Retinal pigment epithelial cell (primary cell): ENCODE data around the gene SUMO2.

Source experiments
- DNase-seq: peaks from one replicate; pipeline ENCODE4 v3.0.0-alpha.2; 2010; ENCODE audit warnings: low read depth
- H3K4me3 ChIP-seq: 2 replicates; pipeline ENCODE4 v1.5.1; 2011; ENCODE audit warnings: mild to moderate bottlenecking, low read length, control low read depth, moderate library complexity
- TF ChIP-seq, protein P1 (sequence below): conservative IDR thresholded peaks from 2 replicates; pipeline ENCODE4 v1.5.1; 2011; ENCODE audit warnings: low read depth, low read length, control low read depth, inconsistent platforms

The SUMO2 gene

DNA sequence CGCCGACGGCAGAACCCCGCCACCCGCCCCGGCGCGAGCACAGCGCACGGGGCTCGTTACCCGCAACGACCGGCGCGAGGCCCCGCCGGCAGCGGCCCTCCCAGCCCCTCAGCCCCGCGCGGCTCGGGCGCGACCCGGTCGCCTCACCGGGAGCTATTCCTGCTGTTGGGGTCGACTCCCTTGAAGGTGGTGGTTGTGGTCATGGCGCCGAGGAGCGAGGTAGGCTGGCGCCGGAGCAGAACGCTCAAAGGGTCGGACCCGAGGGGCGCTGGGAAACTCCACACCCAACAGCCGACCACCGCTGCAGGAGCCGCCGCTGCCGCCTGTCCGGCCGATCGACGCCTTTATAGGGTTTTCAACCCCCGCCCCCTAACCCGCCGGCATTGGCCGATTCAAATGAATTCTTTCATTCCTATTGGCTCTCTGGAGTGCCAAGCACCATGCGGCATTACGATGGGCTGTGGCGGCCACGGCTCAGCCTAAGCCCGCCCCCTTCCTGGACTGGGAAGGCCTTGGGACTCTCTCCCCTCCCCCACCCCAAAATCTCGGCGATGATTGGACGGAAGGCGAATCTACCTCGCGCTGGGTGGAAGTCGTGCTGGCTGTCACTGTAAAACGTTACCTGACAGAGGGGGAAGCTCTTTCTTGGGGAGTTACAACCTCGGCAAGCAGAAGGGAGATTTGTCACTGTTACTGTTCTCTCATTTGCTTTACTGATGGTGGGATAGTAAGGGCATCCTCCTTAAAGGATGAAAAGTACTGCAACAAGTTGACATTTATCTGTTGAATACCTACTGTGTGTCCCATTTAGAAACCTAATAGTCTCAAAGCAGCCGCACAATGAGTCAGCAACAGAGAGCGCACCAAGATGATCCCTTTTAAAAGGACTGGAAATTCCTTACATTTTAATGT is 28.3 kb downstream of the SUMO2 start, which contains the start of gene JPT1:
Gene JPT1 (minus strand): TSS at position 318 of the 912 bp plus-strand sequence. CDS start 115 bp downstream, at position 203.
- TF ChIP-seq, protein P1, sequence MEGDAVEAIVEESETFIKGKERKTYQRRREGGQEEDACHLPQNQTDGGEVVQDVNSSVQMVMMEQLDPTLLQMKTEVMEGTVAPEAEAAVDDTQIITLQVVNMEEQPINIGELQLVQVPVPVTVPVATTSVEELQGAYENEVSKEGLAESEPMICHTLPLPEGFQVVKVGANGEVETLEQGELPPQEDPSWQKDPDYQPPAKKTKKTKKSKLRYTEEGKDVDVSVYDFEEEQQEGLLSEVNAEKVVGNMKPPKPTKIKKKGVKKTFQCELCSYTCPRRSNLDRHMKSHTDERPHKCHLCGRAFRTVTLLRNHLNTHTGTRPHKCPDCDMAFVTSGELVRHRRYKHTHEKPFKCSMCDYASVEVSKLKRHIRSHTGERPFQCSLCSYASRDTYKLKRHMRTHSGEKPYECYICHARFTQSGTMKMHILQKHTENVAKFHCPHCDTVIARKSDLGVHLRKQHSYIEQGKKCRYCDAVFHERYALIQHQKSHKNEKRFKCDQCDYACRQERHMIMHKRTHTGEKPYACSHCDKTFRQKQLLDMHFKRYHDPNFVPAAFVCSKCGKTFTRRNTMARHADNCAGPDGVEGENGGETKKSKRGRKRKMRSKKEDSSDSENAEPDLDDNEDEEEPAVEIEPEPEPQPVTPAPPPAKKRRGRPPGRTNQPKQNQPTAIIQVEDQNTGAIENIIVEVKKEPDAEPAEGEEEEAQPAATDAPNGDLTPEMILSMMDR: no peak
- H3K4me3 ChIP-seq: peak within 1 kb of the TSS; percentile 95
- peak; percentile 96 for DNase-seq

DNA sequence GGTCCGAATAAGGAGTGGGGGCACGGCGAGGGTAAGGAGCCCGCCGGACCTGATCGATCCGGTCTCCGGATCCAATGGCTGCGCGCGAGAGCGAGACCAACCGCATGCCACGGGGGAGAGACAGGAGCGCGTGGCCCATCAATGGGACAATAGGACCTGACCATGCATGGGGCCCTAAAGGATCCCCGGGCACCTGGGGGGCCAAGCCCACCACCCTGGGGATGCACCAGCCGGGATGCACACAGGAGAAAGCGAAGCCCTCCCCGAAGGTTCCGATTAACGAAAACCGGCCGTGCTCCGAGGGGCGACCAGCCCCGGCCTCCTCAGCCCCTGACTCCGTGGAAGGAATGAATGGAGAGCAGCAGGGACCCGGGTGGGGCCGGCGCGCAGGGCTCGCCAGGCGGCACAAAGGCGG is 29.0 kb downstream of the SUMO2 start:
- TF ChIP-seq, protein P1: no peak
- no peak for DNase-seq
- H3K4me3 ChIP-seq: peak overlapping the region; percentile 95

DNA sequence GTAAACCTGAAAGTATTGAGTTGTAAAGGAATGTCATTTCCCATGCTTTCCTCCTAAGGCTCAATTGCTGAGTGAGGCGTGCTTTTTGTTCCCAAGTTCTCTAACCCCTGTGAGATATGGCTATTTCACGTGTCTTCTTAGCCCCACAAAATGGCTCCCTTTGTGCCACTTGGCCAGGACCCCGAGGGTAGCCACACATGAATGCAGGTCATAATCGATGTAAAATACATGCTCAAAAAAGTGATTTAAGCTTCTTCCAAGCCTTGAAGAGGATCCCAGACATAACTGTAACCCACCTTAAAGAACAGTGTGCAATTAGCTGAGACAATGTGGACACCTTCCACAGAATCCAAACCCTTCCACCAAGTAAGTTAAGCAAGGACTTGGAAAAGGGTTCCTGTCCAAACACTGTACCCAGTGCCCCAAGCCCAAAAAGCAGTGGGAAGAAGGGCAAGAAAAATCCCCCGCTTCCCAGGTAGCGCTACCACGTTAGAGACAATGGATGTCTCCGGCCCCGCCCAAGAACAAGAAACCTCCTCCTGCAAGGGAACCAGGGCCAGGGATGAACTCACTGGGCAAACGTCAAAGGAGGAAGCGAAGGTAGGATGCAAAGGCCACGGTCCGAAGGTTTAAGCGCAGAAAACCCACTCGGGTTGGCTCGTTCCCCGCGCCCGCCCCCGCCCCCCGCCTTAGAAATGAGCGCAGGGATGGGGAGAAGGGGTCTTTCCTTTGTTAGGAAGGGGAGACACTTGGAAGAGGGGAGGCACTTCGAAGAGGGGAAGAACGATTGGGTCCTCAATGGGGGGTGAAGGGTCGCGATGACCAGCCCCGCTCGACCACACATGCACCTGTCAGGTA is 29.6 kb downstream of the SUMO2 start:
- H3K4me3 ChIP-seq: peak overlapping the region; percentile 95
- TF ChIP-seq, protein P1: no peak
- DNase-seq: no peak

DNA sequence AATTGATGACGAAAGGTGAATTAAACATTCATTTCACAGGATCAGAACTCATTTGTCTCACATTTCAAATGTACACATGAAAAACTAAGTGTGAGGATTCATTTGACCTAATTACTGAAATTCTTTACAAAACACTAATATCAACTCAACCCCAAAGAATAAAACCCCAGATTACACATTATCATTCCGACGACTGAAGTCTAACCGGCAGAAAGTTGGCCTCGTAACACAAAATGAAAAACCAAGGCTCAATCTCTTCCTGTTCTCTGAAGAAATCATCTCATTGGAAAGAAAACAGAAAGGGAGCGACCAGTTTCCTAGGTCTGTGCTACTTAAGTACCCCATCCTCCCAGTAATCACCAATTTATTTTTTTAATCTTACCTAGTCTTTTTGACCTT is 30.2 kb downstream of the SUMO2 start:
- TF ChIP-seq, protein P1: no peak
- no peak for DNase-seq
- peak overlapping the region; percentile 95 for H3K4me3 ChIP-seq

DNA sequence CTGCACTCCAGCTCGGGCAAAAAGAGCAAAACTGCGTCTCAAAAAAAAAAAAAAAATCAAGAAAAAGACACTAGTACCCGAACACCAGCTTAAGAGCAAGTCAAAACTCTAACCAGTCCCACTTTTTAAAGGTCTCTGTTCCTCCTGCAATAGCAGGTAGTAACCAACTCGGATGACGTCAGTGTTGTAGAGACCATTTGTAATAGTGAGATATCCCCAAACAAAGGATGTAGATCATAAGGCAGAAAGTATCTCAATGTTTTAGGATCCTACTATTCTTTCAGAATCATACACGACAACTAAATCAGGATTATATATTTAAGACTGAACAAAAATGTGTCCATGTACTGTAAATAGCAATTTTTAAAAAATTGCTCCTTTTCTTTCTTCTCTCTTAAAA is 30.8 kb downstream of the SUMO2 start:
- H3K4me3 ChIP-seq: peak overlapping the region; percentile 95
- TF ChIP-seq, protein P1: no peak
- DNase-seq: no peak

DNA sequence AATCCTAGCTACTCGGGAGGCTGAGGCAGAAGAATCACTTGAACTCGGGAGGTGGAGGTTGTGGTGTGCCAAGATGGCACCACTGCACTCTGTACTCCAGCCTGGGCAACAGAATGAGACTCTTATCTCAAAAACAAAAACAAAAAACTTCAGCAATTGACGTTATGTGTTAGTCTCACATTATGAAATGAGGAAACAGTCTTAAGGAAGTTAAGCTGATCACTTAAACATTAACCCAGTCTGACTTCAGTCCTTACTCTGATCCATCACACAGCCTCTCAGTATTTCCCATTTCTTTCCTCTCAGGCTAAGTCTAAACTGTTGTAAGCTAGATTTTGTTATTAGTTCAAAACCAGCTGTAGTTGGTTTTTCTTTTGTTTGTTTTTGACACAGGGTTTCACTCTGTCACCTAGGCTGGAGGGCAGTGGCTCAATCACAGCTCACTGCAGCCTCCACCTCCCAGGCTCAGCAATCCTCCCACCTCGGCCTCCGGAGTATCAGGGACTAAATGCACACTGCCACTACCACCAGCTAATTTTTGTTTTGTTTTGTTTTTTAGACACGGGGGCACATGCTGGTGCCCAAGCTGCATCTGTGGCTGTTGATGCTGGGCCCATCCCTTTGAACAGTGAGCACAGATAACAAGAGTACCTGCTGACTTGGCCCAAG is 34.7 kb downstream of the SUMO2 start:
- no peak for DNase-seq
- H3K4me3 ChIP-seq: no peak overlapping the region
- TF ChIP-seq, protein P1: no peak
